HFFc6 (cell line): ENCODE data around the gene MMP17. TPM values are rescaled to one million over a fixed set of nuclear protein-coding genes. Genes with fewer than 3 reads are reported as not detected.

Source experiments
- DNase-seq: peaks from one replicate; pipeline ENCODE4 v3.0.0-alpha.2; 2018
- H3K27ac Mint-ChIP-seq: 2 replicates; pipeline ENCODE4 v1.8.0; 2020; ENCODE audit warnings: mild to moderate bottlenecking, mixed read lengths
- H3K27me3 Mint-ChIP-seq: 2 replicates; pipeline ENCODE4 v1.8.0; 2021; ENCODE audit warnings: mild to moderate bottlenecking, moderate library complexity, mixed read lengths; ENCODE audit not compliant: insufficient read depth
- H3K36me3 Mint-ChIP-seq: 2 replicates; pipeline ENCODE4 v1.8.0; 2021; ENCODE audit warnings: low read depth, mixed read lengths
- H3K4me1 Mint-ChIP-seq: 2 replicates; pipeline ENCODE4 v1.8.0; 2020; ENCODE audit warnings: low read depth, mixed read lengths
- H3K4me3 Mint-ChIP-seq: 2 replicates; pipeline ENCODE4 v1.8.0; 2020; ENCODE audit warnings: mild to moderate bottlenecking, moderate library complexity, mixed read lengths
- H3K9me3 Mint-ChIP-seq: 2 replicates; pipeline ENCODE4 v1.8.0; 2020; ENCODE audit warnings: mild to moderate bottlenecking, mixed read lengths
- total RNA-seq, 6 experiments: library from RNA; stranded (reverse); fragmentation: NEBNext Ultra II Directional; extraction: Animal tissue kit (Norgen Biotek cat#: 25700); gene quantifications; 2 replicates in 1 of 6; 3 replicates in 5 of 6; pipeline ENCODE4 v1.2.3, GENCODE V29; 2021
- TF ChIP-seq, protein P1 (sequence below): fragments of 200-600 bp; sonication (generic); IDR thresholded peaks from 2 replicates; pipeline ENCODE4 v1.5.0; 2021; ENCODE audit warnings: antibody characterized with exemption, mild to moderate bottlenecking

MMP17 gene
- total RNA-seq, 6 experiments from 2014 or later = 23.9 to 31.5 (median 26.6) TPM

DNA sequence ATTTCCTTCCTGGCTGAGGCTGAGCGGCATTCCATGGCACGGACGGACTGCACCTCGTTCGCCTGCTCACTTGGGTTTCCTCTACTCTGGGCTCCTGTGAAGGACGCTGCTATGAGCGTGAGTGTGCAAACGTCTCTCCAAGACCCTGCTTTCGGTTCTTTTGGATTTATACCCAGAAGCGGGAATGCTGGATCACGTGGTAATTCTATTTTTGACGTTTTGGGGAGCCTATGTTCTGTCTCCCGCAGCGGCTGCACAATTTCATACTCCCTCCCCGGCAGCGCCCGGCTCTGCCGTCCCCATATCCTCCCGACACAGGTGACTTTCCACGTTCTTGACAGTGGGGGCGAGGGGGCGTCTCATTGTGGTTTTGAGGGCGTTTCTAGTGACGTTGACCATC lies 20.6 kb downstream of the MMP17 start:
- Mint-ChIP-seq H3K4me3 (no peak overlapping the region), H3K27ac (no peak overlapping the region), H3K9me3 (no peaks in the 10 kb centered on the region), H3K4me1 (peaks cover 5% of the 10 kb centered on the region; the same call in 1 of the 2 replicates), H3K27me3 (peaks cover 1% of the 10 kb centered on the region), H3K36me3 (no peaks in the 10 kb centered on the region; the same call in 1 of the 2 replicates)
- TF ChIP-seq, protein P1, sequence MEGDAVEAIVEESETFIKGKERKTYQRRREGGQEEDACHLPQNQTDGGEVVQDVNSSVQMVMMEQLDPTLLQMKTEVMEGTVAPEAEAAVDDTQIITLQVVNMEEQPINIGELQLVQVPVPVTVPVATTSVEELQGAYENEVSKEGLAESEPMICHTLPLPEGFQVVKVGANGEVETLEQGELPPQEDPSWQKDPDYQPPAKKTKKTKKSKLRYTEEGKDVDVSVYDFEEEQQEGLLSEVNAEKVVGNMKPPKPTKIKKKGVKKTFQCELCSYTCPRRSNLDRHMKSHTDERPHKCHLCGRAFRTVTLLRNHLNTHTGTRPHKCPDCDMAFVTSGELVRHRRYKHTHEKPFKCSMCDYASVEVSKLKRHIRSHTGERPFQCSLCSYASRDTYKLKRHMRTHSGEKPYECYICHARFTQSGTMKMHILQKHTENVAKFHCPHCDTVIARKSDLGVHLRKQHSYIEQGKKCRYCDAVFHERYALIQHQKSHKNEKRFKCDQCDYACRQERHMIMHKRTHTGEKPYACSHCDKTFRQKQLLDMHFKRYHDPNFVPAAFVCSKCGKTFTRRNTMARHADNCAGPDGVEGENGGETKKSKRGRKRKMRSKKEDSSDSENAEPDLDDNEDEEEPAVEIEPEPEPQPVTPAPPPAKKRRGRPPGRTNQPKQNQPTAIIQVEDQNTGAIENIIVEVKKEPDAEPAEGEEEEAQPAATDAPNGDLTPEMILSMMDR = no peak
- DNase-seq = no peak

- Mint-ChIP-seq H3K36me3 (no peaks in the 10 kb centered on the region; the same call in 1 of the 2 replicates), H3K4me3 (no peak overlapping the region), H3K27ac (no peak overlapping the region), H3K4me1 (peaks cover 5% of the 10 kb centered on the region; the same call in 1 of the 2 replicates), H3K27me3 (peaks cover 1% of the 10 kb centered on the region), H3K9me3 (no peaks in the 10 kb centered on the region)
- no peak for DNase-seq
- TF ChIP-seq, protein P1 = no peak
Observed at GRCh38 chr12:131849700-131850553, 21.7 kb downstream of the MMP17 start.

GRCh38 chr12:131850856-131851559 lies 22.8 kb downstream of the MMP17 start:
- H3K27me3 Mint-ChIP-seq = peaks cover under 1% of the 10 kb centered on the region
- no peak overlapping the region for H3K27ac Mint-ChIP-seq
- no peak for DNase-seq
- H3K4me3 Mint-ChIP-seq = no peak overlapping the region
- TF ChIP-seq, protein P1 = no peak
- H3K36me3 Mint-ChIP-seq = no peaks in the 10 kb centered on the region; the same call in 1 of the 2 replicates
- peaks cover 6% of the 10 kb centered on the region; the same call in 1 of the 2 replicates for H3K4me1 Mint-ChIP-seq
- no peaks in the 10 kb centered on the region for H3K9me3 Mint-ChIP-seq

- peaks cover 2% of the 10 kb centered on the region for H3K27me3 Mint-ChIP-seq
- no peak for DNase-seq
- no peaks in the 10 kb centered on the region for H3K9me3 Mint-ChIP-seq
- no peak overlapping the region for H3K4me3 Mint-ChIP-seq
- no peaks in the 10 kb centered on the region for H3K36me3 Mint-ChIP-seq
- peak overlapping the region; percentile 38; the same call in 1 of the 2 replicates for H3K27ac Mint-ChIP-seq
- H3K4me1 Mint-ChIP-seq = peaks cover 11% of the 10 kb centered on the region; the same call in 1 of the 2 replicates
- TF ChIP-seq, protein P1 = no peak
Observed at GRCh38 chr12:131851741-131852550, 23.8 kb downstream of the MMP17 start.
